Embryonic facial prominence (tissue), 1 donor: ENCODE data around the gene NPTX1.

Experiments
- DNase-seq: peaks from one replicate; pipeline ENCODE4 v3.0.0-alpha.2; 2016; ENCODE audit errors: extremely low spot score

NPTX1 gene

DNA sequence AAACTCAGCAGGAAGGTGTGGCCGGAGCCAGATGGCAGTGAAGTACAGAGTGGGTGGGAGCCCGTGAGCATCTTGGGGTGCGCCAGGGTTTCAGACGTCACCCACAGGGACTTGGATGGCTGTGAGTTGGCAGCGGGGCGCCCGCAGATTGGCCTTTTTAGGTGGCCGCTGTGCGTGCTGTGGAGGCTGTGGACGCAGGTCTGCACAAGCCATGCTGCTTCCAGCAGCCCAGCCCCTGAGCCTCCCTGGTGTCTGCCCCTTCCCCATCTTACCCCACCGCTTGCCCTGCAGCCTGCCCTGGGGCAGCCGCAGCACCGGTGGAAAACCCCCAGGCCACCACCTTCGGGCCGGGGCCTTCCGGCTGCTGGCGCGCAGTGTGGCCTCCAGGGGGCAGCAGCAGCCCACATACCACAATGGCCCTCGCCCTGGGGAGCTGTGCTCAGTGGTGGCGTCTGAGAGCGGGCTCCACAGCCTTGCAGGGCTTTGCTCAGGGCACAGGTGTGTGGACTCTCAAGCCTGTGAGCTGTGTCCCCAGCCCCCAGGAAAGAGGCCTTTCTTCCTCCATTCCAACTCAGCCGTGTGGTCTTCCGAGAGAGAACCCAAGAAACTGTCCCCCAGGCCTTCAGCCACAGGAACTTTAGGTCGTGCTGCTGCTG is 49.6 kb downstream of the NPTX1 start:
- DNase-seq: no peak

GRCh38 chr17:80425835-80426426 is 50.5 kb downstream of the NPTX1 start:
- no peak for DNase-seq

DNA sequence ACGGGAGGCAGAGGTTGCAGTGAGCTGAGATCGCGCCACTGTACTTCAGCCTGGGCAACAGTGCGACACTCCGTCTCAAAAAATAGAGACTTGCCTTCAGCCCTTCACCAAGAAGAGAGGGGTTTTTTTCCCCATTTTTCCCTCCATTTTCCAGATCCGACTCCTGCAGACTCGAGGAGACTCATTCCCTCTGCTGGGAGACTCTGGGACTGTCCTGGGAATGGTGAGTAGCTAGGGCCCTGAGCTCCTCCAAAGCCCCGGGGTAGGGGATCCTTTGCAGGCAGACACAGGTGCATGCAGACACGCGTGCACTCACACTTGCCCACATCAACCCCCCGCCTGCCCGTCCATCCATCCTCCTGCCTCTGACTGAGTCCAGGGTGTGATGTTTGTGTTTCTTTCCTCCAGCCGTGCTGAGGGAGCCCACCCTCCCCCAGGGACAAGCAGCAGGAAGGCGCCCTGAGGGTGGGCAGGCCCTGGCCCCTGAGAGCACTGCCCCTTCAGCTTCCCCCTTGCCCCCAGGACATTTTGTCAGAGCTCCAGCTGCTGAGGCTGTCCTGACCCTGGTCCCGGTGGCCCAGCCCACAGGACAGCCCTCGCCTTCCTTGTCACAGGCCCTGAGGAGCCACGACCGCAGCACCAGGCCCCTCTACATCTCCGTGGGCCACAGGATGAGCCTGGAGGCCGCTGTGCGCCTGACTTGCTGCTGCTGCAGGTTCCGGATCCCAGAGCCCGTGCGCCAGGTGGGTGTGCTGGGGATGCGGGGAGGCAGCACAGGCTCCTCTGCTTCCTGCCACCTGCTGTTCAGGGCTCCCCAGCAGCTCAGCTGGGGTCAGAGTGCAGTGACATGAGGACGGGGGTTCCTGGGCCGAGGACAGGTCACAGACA is 51.3 kb downstream of the NPTX1 start:
- no peak for DNase-seq

DNA sequence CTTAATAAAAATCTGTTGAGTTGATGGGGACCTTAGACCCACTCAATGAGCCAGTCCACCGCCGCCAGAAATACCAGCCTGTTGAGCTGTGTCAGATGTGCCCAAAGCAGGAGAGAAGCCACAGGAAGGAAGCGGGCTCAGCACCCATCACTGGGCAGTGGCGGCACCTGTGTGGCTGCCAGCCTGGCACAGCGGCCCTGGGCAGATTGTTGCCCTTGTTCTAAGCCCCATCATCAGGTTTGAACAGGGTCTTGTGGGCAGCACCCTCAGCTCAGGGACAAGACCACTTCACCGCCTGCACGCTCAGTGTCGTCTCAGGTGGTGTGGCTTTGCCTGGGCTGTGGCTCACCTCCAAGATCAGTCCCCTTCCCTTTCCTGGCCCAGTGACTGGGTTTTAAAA is 52.1 kb downstream of the NPTX1 start:
- DNase-seq: no peak

DNA sequence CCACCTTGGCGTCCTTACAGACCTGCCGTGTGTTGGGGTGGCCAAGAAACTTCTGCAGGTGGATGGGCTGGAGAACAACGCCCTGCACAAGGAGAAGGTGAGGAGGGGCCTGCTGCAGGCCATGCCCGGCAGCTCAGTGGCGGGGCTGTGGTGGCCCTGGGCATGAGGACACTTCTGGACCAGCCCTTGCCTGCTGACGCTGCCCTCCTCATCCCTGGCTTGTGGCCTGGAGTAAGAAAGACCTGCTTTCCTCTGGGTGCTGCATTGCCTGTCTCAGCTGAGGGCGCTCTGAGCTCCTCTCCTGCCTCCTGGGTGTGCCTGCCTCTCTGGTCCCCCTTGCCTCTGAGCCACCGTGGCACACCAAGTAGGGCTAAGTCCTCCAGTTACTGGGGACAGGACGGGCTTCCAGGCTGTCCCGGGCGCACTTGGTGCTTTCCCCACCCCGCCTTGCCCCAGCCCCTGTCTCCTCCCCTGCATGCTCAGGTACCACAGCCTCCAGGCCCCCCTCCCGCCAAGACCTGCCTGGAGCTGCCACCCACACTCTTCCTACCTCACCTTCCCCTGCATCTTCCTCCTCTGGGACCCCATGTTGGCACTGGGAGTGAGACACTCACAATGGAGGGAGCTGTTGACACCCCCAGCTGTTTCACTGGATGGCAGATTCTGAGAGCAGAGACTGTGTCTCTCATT is 52.7 kb downstream of the NPTX1 start:
- DNase-seq: no peak

DNA sequence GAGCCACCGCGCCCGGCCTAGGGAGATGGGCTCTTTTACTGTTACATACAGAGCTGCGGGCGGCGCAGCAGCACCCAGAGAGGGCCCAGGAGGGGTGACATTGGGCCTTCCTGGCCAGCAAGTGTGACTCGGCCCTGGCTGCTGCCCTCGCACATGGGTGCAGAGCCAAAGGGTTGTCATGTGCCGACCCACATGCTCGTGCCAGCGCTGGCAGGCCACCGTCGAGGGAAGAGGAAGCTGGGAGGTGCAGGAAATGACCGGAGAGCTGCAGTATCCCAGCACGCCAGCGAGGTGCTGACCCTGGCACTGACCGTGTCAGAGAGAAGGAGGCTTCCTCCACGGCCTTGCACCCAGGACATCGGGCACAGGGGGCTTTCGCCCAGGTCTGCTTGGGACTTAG is 53.4 kb downstream of the NPTX1 start:
- no peak for DNase-seq

- DNase-seq: no peak
Observed at GRCh38 chr17:80422276-80422675, 54.1 kb downstream of the NPTX1 start.

- no peak for DNase-seq
Observed at GRCh38 chr17:80421381-80422090, 54.9 kb downstream of the NPTX1 start.

DNA sequence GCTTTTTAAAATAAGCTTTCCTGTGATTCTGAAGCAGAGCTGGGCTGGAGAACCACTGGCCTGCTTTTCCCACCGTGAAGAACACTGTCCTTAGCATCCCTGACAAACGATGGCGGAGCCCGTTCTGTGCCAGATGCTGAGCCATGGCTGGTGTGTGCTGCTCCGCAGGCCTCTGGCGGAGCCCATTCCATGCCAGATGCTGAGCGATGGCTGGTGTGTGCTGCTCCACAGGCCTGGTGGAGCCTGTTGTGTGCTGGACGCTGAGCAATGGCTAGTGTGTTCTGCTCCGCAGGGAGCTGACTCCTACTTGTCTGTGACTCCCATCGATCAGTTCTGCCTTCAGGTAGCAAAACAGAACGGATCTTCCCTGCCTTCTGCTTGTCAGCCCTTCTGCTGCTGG is 57.2 kb downstream of the NPTX1 start:
- DNase-seq: no peak

DNA sequence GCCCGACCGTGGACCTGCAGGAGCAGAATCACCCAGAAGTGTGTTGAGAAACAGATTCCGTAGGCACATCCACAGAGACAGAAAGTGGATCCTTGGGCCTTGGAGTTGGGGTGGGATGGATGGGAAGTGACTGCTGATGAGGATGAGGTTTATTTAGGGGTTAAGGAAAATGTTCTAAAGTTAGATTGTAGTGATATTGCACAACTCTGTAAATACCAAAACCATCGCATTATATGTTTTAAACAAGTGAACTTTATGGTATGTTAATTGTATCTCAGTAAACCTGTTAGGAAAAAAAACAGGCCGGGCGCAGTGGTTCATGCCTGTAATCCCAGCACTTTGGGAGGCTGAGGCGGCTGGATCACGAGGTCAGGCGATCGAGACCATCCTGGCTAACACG is 57.8 kb downstream of the NPTX1 start:
- no peak for DNase-seq
